ENCODE data around the gene ABL2.

GRCh38 chr1:179144626-179145025, 84.9 kb downstream of the ABL2 start:
- TF ChIP-seq CTCF (IDR thresholded peaks at IDR 0.05) (no peak), POLR2AphosphoS5 (IDR thresholded peaks at IDR 0.05) (no peak), POLR2A (IDR thresholded peaks at IDR 0.05; ENCODE audit: low read depth) (no peak), EP300 (IDR thresholded peaks at IDR 0.05) (no peak)
